Measurements from ENCODE around the gene SLC4A8.

DNA sequence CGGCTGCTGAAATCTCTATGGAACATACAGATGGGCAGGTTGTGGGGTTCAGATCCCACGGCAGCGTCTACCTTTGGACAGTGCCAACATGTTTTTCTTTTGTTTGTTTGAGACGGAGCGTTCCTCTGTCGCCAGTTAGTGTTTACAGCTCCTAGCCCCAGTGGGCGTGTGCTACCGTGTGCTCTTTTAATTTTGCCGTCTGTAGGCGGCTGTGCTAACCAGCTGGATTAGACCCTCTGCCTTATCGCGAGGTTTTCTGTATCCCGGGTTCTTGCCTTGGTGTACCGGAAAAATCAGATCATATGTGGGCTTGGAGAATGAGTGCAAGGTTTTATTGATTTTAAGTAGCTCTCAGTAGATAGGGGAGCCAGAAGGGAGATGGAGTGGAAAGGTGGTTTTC, 23.6 kb upstream of the SLC4A8 start:
- TF ChIP-seq TAF1 (IDR thresholded peaks at IDR 0.05; ENCODE audit: low read depth) (no peak), ZBTB7A (IDR thresholded peaks at IDR 0.05; ENCODE audit: low read depth) (no peak), TEAD4 (IDR thresholded peaks at IDR 0.05) (no peak), YY1 (IDR thresholded peaks at IDR 0.05; ENCODE audit: low read depth) (no peak), RAD21 (IDR thresholded peaks at IDR 0.05; ENCODE audit: low read depth) (no peak)
- TF ChIP-seq, protein P1, sequence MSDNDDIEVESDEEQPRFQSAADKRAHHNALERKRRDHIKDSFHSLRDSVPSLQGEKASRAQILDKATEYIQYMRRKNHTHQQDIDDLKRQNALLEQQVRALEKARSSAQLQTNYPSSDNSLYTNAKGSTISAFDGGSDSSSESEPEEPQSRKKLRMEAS (IDR thresholded peaks at IDR 0.05): no peak
- TF ChIP-seq, protein P2, sequence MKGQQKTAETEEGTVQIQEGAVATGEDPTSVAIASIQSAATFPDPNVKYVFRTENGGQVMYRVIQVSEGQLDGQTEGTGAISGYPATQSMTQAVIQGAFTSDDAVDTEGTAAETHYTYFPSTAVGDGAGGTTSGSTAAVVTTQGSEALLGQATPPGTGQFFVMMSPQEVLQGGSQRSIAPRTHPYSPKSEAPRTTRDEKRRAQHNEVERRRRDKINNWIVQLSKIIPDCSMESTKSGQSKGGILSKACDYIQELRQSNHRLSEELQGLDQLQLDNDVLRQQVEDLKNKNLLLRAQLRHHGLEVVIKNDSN (IDR thresholded peaks at IDR 0.05): no peak
